H1 (cell line): ENCODE results near the gene FOXK1.

Source experiments
- CEBPB ChIP-seq: IDR thresholded peaks from 2 replicates; pipeline ENCODE4 v1.6.1; 2012; ENCODE audit warnings: low read depth, low read length
- CHD2 ChIP-seq: IDR thresholded peaks from 2 replicates; pipeline ENCODE4 v1.6.1; 2012; ENCODE audit warnings: low read length, improper control_type of control experiment
- GABPA ChIP-seq: IDR thresholded peaks from 2 replicates; pipeline ENCODE4 v1.6.1; 2011; ENCODE audit warnings: mild to moderate bottlenecking, low read length, moderate library complexity, borderline replicate concordance; ENCODE audit not compliant: insufficient read depth
- JUND ChIP-seq: IDR thresholded peaks from 2 replicates; pipeline ENCODE4 v1.6.1; 2011; ENCODE audit warnings: mild to moderate bottlenecking, improper control_type of control experiment, low read length
- KDM5A ChIP-seq: fragments of 200-600 bp; IDR thresholded peaks from 2 replicates; pipeline ENCODE4 v1.7.1; 2012; ENCODE audit warnings: mild to moderate bottlenecking, low read length, inconsistent platforms, mixed read lengths
- NRF1 ChIP-seq: IDR thresholded peaks from 2 replicates; pipeline ENCODE4 v1.6.1; 2011; ENCODE audit warnings: mild to moderate bottlenecking, low read depth, low read length, improper control_type of control experiment
- POLR2A ChIP-seq, 2 experiments: IDR thresholded peaks; 1 replicate in 1 of 2; 2 replicates in 1 of 2; pipeline ENCODE4 v1.6.1; 2011; ENCODE audit warnings: low read depth in 2 of 2, low read length in 2 of 2, mild to moderate bottlenecking in 2 of 2; ENCODE audit errors: control extremely low read depth in 1 of 2
- POLR2AphosphoS5 ChIP-seq: IDR thresholded peaks from 2 replicates; pipeline ENCODE4 v1.6.1; 2011; ENCODE audit warnings: low read depth, low read length
- RFX5 ChIP-seq: IDR thresholded peaks from 2 replicates; pipeline ENCODE4 v1.6.1; 2011; ENCODE audit warnings: low read depth, low read length, improper control_type of control experiment, borderline replicate concordance
- SRF ChIP-seq: IDR thresholded peaks from 2 replicates; pipeline ENCODE4 v1.6.1; 2011; ENCODE audit warnings: mild to moderate bottlenecking, low read depth, low read length, moderate library complexity
- ZNF274 ChIP-seq: IDR thresholded peaks from 2 replicates; pipeline ENCODE4 v1.7.0; 2012; ENCODE audit warnings: low read length, borderline replicate concordance; ENCODE audit errors: extremely low read depth
- TF ChIP-seq, protein P1 (sequence below), 3 experiments: IDR thresholded peaks; 1 replicate in 2 of 3; 2 replicates in 1 of 3; pipeline versions ENCODE4 v1.5.1 to v1.6.1; 2011; ENCODE audit warnings: low read length in 3 of 3, mild to moderate bottlenecking in 3 of 3, inconsistent platforms in 2 of 3, low read depth in 1 of 3, moderate library complexity in 1 of 3; ENCODE audit not compliant: insufficient read depth in 1 of 3; ENCODE audit errors: control extremely low read depth in 1 of 3
- TF ChIP-seq, protein P2 (sequence below): IDR thresholded peaks from 2 replicates; pipeline ENCODE4 v1.6.1; 2012; ENCODE audit warnings: inconsistent platforms

DNA sequence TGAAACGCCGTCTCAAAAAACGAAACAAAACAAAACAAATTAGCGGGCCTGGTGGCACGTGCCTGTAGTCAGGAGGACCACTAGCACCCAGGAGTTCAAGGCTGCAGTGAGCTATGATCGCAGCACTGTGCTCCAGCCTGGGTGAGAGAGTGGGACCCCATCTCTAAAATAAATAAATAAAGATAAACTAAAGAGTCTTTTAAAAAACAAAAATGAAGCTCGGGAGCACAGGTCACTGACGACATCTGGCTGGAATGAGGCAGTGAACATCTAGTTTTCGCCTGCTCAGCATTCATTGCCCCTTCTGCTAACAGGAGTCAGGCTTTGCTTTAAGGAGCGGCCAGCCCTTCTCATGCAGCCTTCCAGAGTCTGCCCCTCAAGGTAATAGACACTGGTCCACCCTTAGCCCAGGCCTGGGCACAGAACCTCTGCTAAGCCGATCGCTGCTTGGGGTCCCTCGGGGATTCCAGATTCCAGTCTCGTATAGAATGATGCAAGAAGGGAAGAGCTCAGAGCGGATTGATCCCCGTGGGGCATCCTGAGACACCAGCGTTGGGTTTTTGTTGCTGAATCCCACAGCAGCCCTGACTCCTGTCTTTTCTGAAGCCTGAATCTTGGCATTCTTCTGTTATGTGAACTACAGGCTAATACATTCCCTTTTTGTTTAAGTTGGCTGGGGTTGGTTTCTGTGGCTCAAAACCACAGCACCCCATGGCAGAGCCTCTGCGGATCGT lies 14.2 kb upstream of the FOXK1 start:
- TF ChIP-seq POLR2A (IDR thresholded peaks at IDR 0.05; ENCODE audit: control extremely low read depth in 1 of 2, low read depth in 2 of 2, low read length in 2 of 2) (no peak), CEBPB (no peak), CHD2 (no peak), RFX5 (no peak), GABPA (no peak), KDM5A (no peak), SRF (no peak), ZNF274 (no peak), POLR2AphosphoS5 (no peak), NRF1 (no peak), JUND (no peak)
- TF ChIP-seq, protein P1, sequence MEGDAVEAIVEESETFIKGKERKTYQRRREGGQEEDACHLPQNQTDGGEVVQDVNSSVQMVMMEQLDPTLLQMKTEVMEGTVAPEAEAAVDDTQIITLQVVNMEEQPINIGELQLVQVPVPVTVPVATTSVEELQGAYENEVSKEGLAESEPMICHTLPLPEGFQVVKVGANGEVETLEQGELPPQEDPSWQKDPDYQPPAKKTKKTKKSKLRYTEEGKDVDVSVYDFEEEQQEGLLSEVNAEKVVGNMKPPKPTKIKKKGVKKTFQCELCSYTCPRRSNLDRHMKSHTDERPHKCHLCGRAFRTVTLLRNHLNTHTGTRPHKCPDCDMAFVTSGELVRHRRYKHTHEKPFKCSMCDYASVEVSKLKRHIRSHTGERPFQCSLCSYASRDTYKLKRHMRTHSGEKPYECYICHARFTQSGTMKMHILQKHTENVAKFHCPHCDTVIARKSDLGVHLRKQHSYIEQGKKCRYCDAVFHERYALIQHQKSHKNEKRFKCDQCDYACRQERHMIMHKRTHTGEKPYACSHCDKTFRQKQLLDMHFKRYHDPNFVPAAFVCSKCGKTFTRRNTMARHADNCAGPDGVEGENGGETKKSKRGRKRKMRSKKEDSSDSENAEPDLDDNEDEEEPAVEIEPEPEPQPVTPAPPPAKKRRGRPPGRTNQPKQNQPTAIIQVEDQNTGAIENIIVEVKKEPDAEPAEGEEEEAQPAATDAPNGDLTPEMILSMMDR (IDR thresholded peaks at IDR 0.05; ENCODE audit: control extremely low read depth in 1 of 3, insufficient read depth in 1 of 3, low read depth in 1 of 3, low read length in 3 of 3), result no peak
- TF ChIP-seq, protein P2, sequence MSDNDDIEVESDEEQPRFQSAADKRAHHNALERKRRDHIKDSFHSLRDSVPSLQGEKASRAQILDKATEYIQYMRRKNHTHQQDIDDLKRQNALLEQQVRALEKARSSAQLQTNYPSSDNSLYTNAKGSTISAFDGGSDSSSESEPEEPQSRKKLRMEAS, result no peak
